ENCODE results near the gene TPCN2. TPM values are rescaled to one million over a fixed set of nuclear protein-coding genes. Genes with fewer than 3 reads are reported as not detected.

The TPCN2 gene
- total and polyA plus RNA-seq, 2 of the 8 experiments (the other 6 are each of a cell fraction or from before 2014, with no cell fraction given): 9.7 to 18.6 TPM

DNA sequence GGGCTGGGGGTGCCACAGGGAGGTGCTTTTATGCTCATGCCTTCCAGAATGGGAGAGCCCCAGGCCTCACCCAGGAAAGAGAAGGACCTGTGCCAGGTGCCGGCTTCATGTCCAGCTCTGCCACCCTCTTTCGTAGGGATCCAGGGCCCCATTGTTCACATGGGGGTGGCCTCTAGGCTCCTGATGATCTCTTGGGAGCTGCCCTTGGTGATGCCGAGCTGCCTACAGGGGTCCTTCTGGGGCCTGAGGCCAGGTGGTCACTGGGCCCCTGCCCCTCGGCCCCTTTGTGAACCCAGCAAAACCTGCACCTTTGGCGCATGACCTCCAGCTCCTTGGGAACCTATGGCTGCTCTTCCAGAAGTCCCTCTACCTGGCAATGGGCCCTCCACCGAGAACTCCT lies 65.6 kb downstream of the TPCN2 start:
- no peaks in the 10 kb centered on the region for H3K27me3 ChIP-seq (replicated peaks in 1 of 4; ENCODE audit: control insufficient read depth in 3 of 4, extremely low read depth in 1 of 4, insufficient read depth in 3 of 4, low read length in 3 of 4)
- no peaks in the 10 kb centered on the region for H3K79me1 ChIP-seq (ENCODE audit: low read depth, low read length)
- no peak overlapping the region for H2AK5ac ChIP-seq (ENCODE audit: low read depth, low read length)
- no peak overlapping the region for H3K14ac ChIP-seq (ENCODE audit: insufficient read length)
- WGBS, 2 experiments (ENCODE audit: extremely low coverage in 1 of 2, insufficient coverage in 1 of 2, insufficient read length in 1 of 2, insufficient replicate concordance in 2 of 2, low coverage in 1 of 2, low lambda C conversion rate in 2 of 2, missing lambda C conversion rate in 1 of 2): 93% methylated on average over 6 of the region's 6 CpGs; no CpG with 5 or more reads in 1 of the 2 experiments
- no peak overlapping the region for H2BK15ac ChIP-seq (ENCODE audit: low read length)
- H2BK12ac ChIP-seq (ENCODE audit: low read depth, low read length): no peak overlapping the region
- H3K4me2 ChIP-seq (ENCODE audit: insufficient read depth in 1 of 2, low read depth in 2 of 2, low read length in 2 of 2): no peak overlapping the region
- H3K79me2 ChIP-seq (ENCODE audit: control insufficient read depth in 1 of 2, insufficient read depth in 2 of 2, low read length in 2 of 2): no peaks in the 10 kb centered on the region
- ChIA-PET CTCF (ENCODE audit: partially characterized antibody) (interaction anchor here (0.5 to 4.5 kb wide), 12 partner anchors 8 to 570 kb away, joined by 3 to 27 read pairs (median 4); partner anchors contain the start of gene LTO1), POLR2A (ENCODE audit: partially characterized antibody) (interaction anchor here (0.8 to 1.0 kb wide), 3 partner anchors 8 to 544 kb away, joined by 3 read pairs; no protein-coding TSS in a partner anchor)
- H3K56ac ChIP-seq (replicated peaks; ENCODE audit: insufficient read length, low read depth, low read length): no peak overlapping the region
- H2BK120ac ChIP-seq (replicated peaks; ENCODE audit: low read depth, low read length): no peak overlapping the region
- no peak overlapping the region for H4K5ac ChIP-seq (ENCODE audit: insufficient read length, low read depth, low read length)
- H3K4me1 ChIP-seq (replicated peaks in 1 of 4; ENCODE audit: control insufficient read depth in 3 of 4, insufficient read depth in 4 of 4, low read length in 3 of 4): no peaks in the 10 kb centered on the region
- peaks cover 8% of the 10 kb centered on the region; the same call in 1 of the 2 replicates for H3K23me2 ChIP-seq (ENCODE audit: low read depth, low read length)
- H2AFZ ChIP-seq (ENCODE audit: low read length): no peak overlapping the region
- peaks cover 0 to 3% of the 10 kb centered on the region in 2 experiments; a peak in 2 of 4 replicates for H3K9me3 ChIP-seq (ENCODE audit: insufficient read depth in 2 of 2, low read depth in 1 of 2, low read length in 1 of 2)
- H4K20me1 ChIP-seq (replicated peaks in 1 of 2; ENCODE audit: control insufficient read depth in 1 of 2, insufficient read depth in 2 of 2, low read length in 2 of 2): peaks cover 0 to 6% of the 10 kb centered on the region in 2 experiments
- no peak overlapping the region for H2BK20ac ChIP-seq (ENCODE audit: low read length)
- no peak overlapping the region for H3K9ac ChIP-seq (replicated peaks in 1 of 4; ENCODE audit: extremely low read depth in 1 of 4, low read depth in 3 of 4, low read length in 3 of 4)
- H2BK5ac ChIP-seq (ENCODE audit: low read depth, low read length): no peak overlapping the region
- H3K4me3 ChIP-seq (ENCODE audit: extremely low read depth in 1 of 4, insufficient read depth in 2 of 4, low read depth in 3 of 4, low read length in 4 of 4): no peak overlapping the region
- no peak overlapping the region for H3K4ac ChIP-seq (replicated peaks; ENCODE audit: insufficient read length, low read depth, low read length)
- no peak overlapping the region for H4K8ac ChIP-seq (ENCODE audit: extremely low read depth, insufficient read depth, low read length)
- TF ChIP-seq GABPA (IDR thresholded peaks at IDR 0.05; ENCODE audit: borderline replicate concordance, insufficient read depth, low read length) (no peak), TAF7 (optimal IDR thresholded peaks at IDR 0.05; ENCODE audit: borderline replicate concordance, low read depth, low read length) (no peak), JUN (IDR thresholded peaks at IDR 0.05; ENCODE audit: low read depth, low read length) (no peak), SIRT6 (IDR thresholded peaks at IDR 0.05; ENCODE audit: low read length) (no peak), SIX5 (IDR thresholded peaks at IDR 0.05; ENCODE audit: low read depth, low read length) (no peak), RNF2 (IDR thresholded peaks at IDR 0.05; ENCODE audit: borderline replicate concordance, low read depth, low read length, missing control alignments, poor library complexity, severe bottlenecking) (no peak), E2F6 (IDR thresholded peaks at IDR 0.05) (no peak)
- TF ChIP-seq, protein P1, sequence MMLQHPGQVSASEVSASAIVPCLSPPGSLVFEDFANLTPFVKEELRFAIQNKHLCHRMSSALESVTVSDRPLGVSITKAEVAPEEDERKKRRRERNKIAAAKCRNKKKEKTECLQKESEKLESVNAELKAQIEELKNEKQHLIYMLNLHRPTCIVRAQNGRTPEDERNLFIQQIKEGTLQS (IDR thresholded peaks at IDR 0.05; ENCODE audit: insufficient read depth, low read depth, low read length): no peak
- H3K27ac ChIP-seq (ENCODE audit: low read depth, low read length): no peak overlapping the region
- DNase-seq (ENCODE audit: low read depth in 1 of 2, low spot score in 2 of 2) (no peak), FAIRE-seq (no peak)
- H3K36me3 ChIP-seq (ENCODE audit: control insufficient read depth in 2 of 4, insufficient read depth in 4 of 4, low read length in 3 of 4): no peaks in the 10 kb centered on the region
- no peak overlapping the region for H3K18ac ChIP-seq (ENCODE audit: extremely low read depth, low read length)
- H3K23ac ChIP-seq (ENCODE audit: insufficient read length): no peak overlapping the region
- no peak overlapping the region for H4K91ac ChIP-seq (replicated peaks; ENCODE audit: insufficient read length, low read length)
